ENCODE results near the gene SAMSN1.
A peak's percentile ranks its signal among the peaks of the same experiment; 100 is the strongest.
"Not testable (repeated sequence)": the region's sequence is repeated elsewhere in the genome, so short reads cannot be mapped to it uniquely, and the experiment has no call there.

SAMSN1 gene

GRCh38 chr21:14527696-14528652 lies 18.1 kb downstream of the SAMSN1 start:
- no peak for DNase-seq (ENCODE audit: low read depth in 2 of 2)

- DNase-seq (ENCODE audit: low read depth in 2 of 2) = no peak
Measured at GRCh38 chr21:14526836-14527695, 19.0 kb downstream of the SAMSN1 start.

- DNase-seq (ENCODE audit: low read depth in 2 of 2) = no peak
Measured at GRCh38 chr21:14526199-14526598, 19.9 kb downstream of the SAMSN1 start.

GRCh38 chr21:14523234-14523633 lies 22.9 kb downstream of the SAMSN1 start:
- peak in 1 of 2 donors; percentile 33 for DNase-seq (ENCODE audit: low read depth in 2 of 2)

- no peak for DNase-seq (ENCODE audit: low read depth in 2 of 2)
Measured at GRCh38 chr21:14522736-14523135, 23.4 kb downstream of the SAMSN1 start.

GRCh38 chr21:14520535-14520934 lies 25.6 kb downstream of the SAMSN1 start:
- no peak for DNase-seq (ENCODE audit: low read depth in 2 of 2)

GRCh38 chr21:14519000-14519399 lies 27.1 kb downstream of the SAMSN1 start:
- DNase-seq (ENCODE audit: low read depth in 2 of 2) = no peak

GRCh38 chr21:14513804-14514203 lies 32.3 kb downstream of the SAMSN1 start:
- no peak for DNase-seq (ENCODE audit: low read depth in 2 of 2)

- not testable (repeated sequence) for DNase-seq (ENCODE audit: low read depth in 2 of 2)
Measured at GRCh38 chr21:14506859-14507457, 39.2 kb downstream of the SAMSN1 start.

GRCh38 chr21:14500873-14501272 lies 45.2 kb downstream of the SAMSN1 start:
- DNase-seq (ENCODE audit: low read depth in 2 of 2) = no peak

- no peak for DNase-seq (ENCODE audit: low read depth in 2 of 2)
Measured at GRCh38 chr21:14499316-14499715, 46.8 kb downstream of the SAMSN1 start.

- no peak for DNase-seq (ENCODE audit: low read depth in 2 of 2)
Measured at GRCh38 chr21:14497825-14498224, 48.3 kb downstream of the SAMSN1 start.

- DNase-seq (ENCODE audit: low read depth in 2 of 2) = no peak
Measured at GRCh38 chr21:14495075-14495474, 51.0 kb downstream of the SAMSN1 start.

- not testable (repeated sequence) for DNase-seq (ENCODE audit: low read depth in 2 of 2)
Measured at GRCh38 chr21:14494181-14494580, 51.9 kb downstream of the SAMSN1 start.

GRCh38 chr21:14493731-14494130 lies 52.4 kb downstream of the SAMSN1 start:
- no peak for DNase-seq (ENCODE audit: low read depth in 2 of 2)

GRCh38 chr21:14492931-14493330 lies 53.2 kb downstream of the SAMSN1 start:
- DNase-seq (ENCODE audit: low read depth in 2 of 2) = no peak

GRCh38 chr21:14491269-14491681 lies 54.8 kb downstream of the SAMSN1 start:
- no peak for DNase-seq (ENCODE audit: low read depth in 2 of 2)

GRCh38 chr21:14488672-14489204 lies 57.4 kb downstream of the SAMSN1 start:
- DNase-seq (ENCODE audit: low read depth in 2 of 2) = no peak

- no peak for DNase-seq (ENCODE audit: low read depth in 2 of 2)
Measured at GRCh38 chr21:14487490-14488432, 58.4 kb downstream of the SAMSN1 start.

- DNase-seq (ENCODE audit: low read depth in 2 of 2) = no peak
Measured at GRCh38 chr21:14486869-14487268, 59.2 kb downstream of the SAMSN1 start.

Measured in stimulated activated CD8-positive, alpha-beta memory T cell treated with anti-CD3 and anti-CD28 coated beads, Interleukin-2, amount 100 ng/mL, for 48 hours (primary cell).